IMR-90 (cell line): ENCODE data around the gene SLC38A11.

Experiments
- CEBPB ChIP-seq: IDR thresholded peaks from 2 replicates; pipeline ENCODE4 v1.6.1; 2012; ENCODE audit warnings: low read depth, low read length, improper control_type of control experiment
- CTCF ChIP-seq: conservative IDR thresholded peaks from 2 replicates; pipeline ENCODE4 v1.5.1; 2012; ENCODE audit warnings: mild to moderate bottlenecking, low read depth, low read length, improper control_type of control experiment
- MXI1 ChIP-seq: IDR thresholded peaks from 2 replicates; pipeline ENCODE4 v1.6.1; 2012; ENCODE audit warnings: low read depth, mild to moderate bottlenecking, low read length, moderate library complexity, borderline replicate concordance
- POLR2A ChIP-seq: IDR thresholded peaks from 2 replicates; pipeline ENCODE4 v1.6.1; 2012; ENCODE audit warnings: mild to moderate bottlenecking, low read depth, low read length
- RFX5 ChIP-seq: IDR thresholded peaks from 2 replicates; pipeline ENCODE4 v1.8.0; 2012; ENCODE audit warnings: low read depth, mild to moderate bottlenecking, low read length, moderate library complexity
- TF ChIP-seq, protein P1 (sequence below): fragments of 150-350 bp; IDR thresholded peaks from 2 replicates; pipeline ENCODE4 v1.6.1; 2016; ENCODE audit warnings: low read depth, mild to moderate bottlenecking, low read length, moderate library complexity, borderline replicate concordance

- TF ChIP-seq CTCF = no peak
- no peak for TF ChIP-seq POLR2A
- no peak for TF ChIP-seq MXI1
- TF ChIP-seq RFX5 = no peak
- no peak for TF ChIP-seq CEBPB
- TF ChIP-seq, protein P1, sequence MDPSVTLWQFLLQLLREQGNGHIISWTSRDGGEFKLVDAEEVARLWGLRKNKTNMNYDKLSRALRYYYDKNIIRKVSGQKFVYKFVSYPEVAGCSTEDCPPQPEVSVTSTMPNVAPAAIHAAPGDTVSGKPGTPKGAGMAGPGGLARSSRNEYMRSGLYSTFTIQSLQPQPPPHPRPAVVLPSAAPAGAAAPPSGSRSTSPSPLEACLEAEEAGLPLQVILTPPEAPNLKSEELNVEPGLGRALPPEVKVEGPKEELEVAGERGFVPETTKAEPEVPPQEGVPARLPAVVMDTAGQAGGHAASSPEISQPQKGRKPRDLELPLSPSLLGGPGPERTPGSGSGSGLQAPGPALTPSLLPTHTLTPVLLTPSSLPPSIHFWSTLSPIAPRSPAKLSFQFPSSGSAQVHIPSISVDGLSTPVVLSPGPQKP = no peak
Measured at GRCh38 chr2:164943289-164943688, 12.0 kb downstream of the SLC38A11 start.
